AG04450 (cell line): ENCODE data around the gene SLC1A1. TPM values are rescaled to one million over a fixed set of nuclear protein-coding genes. Genes with fewer than 3 reads are reported as not detected.

ENCODE experiments used
- CTCF ChIA-PET: fragments of 300-600, 350-600 bp; formaldehyde crosslinking; extraction: SDS; loops from one replicate; lab custom pipeline; 2022; ENCODE audit warnings: antibody characterized with exemption, inconsistent platforms; lab: Charles Lee
- POLR2A ChIA-PET: fragments of 350-600 bp; formaldehyde crosslinking; extraction: SDS; loops from one replicate; lab custom pipeline; 2021; ENCODE audit warnings: antibody characterized with exemption, inconsistent platforms; lab: Yijun Ruan, JAX
- DNase-seq: peaks from one replicate; pipeline ENCODE4 v3.0.0-alpha.2; 2011; ENCODE audit warnings: low read depth, low spot score
- H3K27ac ChIP-seq: one replicate; pipeline ENCODE4 v1.5.1; 2012; ENCODE audit warnings: low read depth, low read length, control low read depth
- H3K27me3 ChIP-seq: one replicate; pipeline ENCODE4 v1.6.0; 2012; ENCODE audit warnings: low read length; ENCODE audit not compliant: control insufficient read depth, insufficient read depth
- H3K4me3 ChIP-seq: 2 replicates; pipeline ENCODE4 v1.5.1; 2011; ENCODE audit warnings: mild to moderate bottlenecking, low read depth, low read length, control low read depth
- H3K9me3 ChIP-seq: 2 replicates; pipeline ENCODE4 v1.5.1; 2012; ENCODE audit warnings: low read length; ENCODE audit not compliant: control insufficient read depth, insufficient read depth
- polyA plus RNA-seq: library from polyadenylated mRNA; depleted of rRNA; stranded (reverse); fragments of >200 nt; gene quantifications from 2 replicates; pipeline ENCODE4 v1.2.3, GENCODE V29; 2011
- TF ChIP-seq, protein P1 (sequence below): IDR thresholded peaks from 2 replicates; pipeline ENCODE4 v1.5.1; 2011; ENCODE audit warnings: low read depth, low read length, control low read depth, inconsistent platforms

SLC1A1 gene
- polyA plus RNA-seq, 1 experiment: 0.55 TPM

DNA sequence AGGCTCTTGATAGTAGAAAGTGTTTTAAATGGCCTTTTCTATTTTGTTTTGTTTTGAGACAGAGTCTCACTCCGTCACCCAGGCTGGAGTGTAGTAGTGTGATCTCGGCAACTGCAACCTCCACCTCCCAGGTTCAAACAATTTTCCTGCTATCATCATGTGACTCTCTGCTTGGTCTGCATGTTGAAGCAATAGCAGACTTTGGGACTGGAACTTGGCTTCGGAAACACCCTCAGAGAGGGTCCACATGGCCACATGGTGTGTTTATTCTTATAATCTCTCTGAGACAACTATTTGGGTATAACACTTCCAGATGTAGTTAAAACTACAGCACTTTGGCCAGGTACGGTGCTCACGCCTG lies 10.9 kb downstream of the SLC1A1 start:
- no peak overlapping the region for H3K27ac ChIP-seq
- TF ChIP-seq, protein P1, sequence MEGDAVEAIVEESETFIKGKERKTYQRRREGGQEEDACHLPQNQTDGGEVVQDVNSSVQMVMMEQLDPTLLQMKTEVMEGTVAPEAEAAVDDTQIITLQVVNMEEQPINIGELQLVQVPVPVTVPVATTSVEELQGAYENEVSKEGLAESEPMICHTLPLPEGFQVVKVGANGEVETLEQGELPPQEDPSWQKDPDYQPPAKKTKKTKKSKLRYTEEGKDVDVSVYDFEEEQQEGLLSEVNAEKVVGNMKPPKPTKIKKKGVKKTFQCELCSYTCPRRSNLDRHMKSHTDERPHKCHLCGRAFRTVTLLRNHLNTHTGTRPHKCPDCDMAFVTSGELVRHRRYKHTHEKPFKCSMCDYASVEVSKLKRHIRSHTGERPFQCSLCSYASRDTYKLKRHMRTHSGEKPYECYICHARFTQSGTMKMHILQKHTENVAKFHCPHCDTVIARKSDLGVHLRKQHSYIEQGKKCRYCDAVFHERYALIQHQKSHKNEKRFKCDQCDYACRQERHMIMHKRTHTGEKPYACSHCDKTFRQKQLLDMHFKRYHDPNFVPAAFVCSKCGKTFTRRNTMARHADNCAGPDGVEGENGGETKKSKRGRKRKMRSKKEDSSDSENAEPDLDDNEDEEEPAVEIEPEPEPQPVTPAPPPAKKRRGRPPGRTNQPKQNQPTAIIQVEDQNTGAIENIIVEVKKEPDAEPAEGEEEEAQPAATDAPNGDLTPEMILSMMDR: no peak
- no peaks in the 10 kb centered on the region for H3K9me3 ChIP-seq
- no peak overlapping the region for H3K4me3 ChIP-seq
- no peak for DNase-seq
- POLR2A ChIA-PET: no interaction called here
- CTCF ChIA-PET: no interaction called here
- peaks cover 2% of the 10 kb centered on the region for H3K27me3 ChIP-seq

DNA sequence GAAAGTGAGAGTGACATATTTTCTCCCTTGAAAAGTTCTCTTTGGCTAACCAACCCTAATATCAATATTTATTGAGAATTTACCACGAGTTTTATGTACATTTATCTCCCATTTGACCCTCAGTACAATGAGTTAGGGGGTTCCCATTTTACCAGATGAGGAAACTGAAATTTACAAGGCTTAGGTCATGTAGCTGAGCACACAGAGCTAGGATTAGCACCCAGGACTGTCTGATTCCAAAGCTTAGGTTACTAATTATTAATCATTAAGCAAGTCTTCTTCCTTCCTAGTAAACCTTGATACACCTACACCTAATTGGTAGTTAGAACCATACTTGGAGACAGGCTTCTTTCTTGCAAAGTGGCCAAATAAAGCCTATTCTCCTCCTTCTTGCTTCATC lies 12.2 kb downstream of the SLC1A1 start:
- DNase-seq: no peak
- Histone ChIP-seq H3K27ac (no peak overlapping the region), H3K27me3 (peaks cover 2% of the 10 kb centered on the region), H3K9me3 (no peaks in the 10 kb centered on the region), H3K4me3 (no peak overlapping the region)
- ChIA-PET POLR2A (no interaction called here), CTCF (no interaction called here)
- TF ChIP-seq, protein P1: no peak

DNA sequence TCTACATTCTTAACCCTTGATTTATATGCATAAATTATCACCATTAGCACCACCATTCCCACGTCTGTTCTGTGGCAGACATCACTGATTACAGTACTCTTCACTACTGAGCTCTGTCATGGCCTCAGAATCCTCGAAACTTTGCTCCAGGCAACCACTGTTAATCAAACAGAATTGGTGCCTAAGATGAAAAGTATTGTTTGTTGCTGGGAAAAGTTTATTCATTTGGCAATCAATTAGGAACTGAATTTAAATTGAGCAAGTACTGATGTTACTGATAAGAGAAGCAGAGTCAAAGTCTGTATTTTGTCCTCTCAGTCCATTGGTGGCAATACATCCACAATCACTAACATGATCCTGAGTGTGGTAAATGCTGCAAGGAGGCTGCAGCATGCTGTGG lies 12.8 kb downstream of the SLC1A1 start:
- Histone ChIP-seq H3K27ac (no peak overlapping the region), H3K9me3 (no peaks in the 10 kb centered on the region), H3K27me3 (peaks cover 2% of the 10 kb centered on the region), H3K4me3 (no peak overlapping the region)
- CTCF ChIA-PET: no interaction called here
- POLR2A ChIA-PET: no interaction called here
- TF ChIP-seq, protein P1: no peak
- no peak for DNase-seq

DNA sequence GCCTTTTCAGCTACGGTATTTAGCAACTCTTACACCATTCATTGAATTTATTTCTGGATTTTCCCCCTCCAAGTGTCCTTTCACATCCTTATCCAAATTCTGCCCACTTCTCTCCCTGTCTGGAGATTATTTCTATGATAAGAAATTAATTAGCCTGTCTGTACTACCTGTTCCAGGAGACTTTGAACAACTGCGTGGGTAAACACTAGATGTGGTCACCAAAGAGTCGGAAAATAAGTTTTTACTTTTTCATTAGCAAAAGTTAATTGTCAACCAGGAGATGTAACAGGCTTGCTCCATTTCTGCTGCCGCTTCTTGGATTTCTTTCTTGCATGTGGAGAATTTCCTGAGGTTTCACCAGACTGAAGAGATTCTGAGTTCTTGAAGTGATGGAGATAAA lies 14.0 kb downstream of the SLC1A1 start:
- H3K9me3 ChIP-seq: no peaks in the 10 kb centered on the region
- CTCF ChIA-PET: no interaction called here
- H3K27ac ChIP-seq: no peak overlapping the region
- DNase-seq: no peak
- H3K4me3 ChIP-seq: no peak overlapping the region
- H3K27me3 ChIP-seq: peaks cover 2% of the 10 kb centered on the region
- TF ChIP-seq, protein P1: no peak
- POLR2A ChIA-PET: no interaction called here

DNA sequence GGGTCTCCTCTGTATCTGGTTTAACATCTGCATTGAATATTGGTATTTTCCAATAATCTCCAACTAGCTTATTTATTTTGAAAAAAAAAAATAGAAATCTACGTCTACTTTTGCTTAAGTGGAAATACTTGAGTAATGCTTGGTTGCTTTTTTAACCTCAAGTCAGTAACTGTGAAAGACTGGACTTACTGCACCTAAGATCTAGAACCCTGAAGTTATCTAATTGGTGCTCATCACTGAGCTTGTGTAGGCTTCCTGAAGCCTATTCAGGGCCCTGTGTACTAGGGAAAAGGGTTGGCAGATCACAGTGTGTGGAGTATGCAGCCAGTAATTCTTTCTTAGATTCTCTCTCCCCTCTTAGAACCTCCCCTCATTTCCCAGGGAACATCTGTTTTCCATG lies 16.2 kb downstream of the SLC1A1 start:
- H3K4me3 ChIP-seq: no peak overlapping the region
- ChIA-PET POLR2A (no interaction called here), CTCF (no interaction called here)
- no peak overlapping the region for H3K27ac ChIP-seq
- H3K9me3 ChIP-seq: no peaks in the 10 kb centered on the region
- DNase-seq: no peak
- H3K27me3 ChIP-seq: peaks cover 2% of the 10 kb centered on the region
- TF ChIP-seq, protein P1: no peak
